T-cell (primary cell): ENCODE measurements around the gene HOXD9. TPM values are rescaled to one million over a fixed set of nuclear protein-coding genes. Genes with fewer than 3 reads are reported as not detected.

Experiments
- ATAC-seq, 4 experiments: fragments of 200-7000 bp in 3 of 4; fragments of 150-1000 bp in 1 of 4; cut with Tn5 transposase; replicated peaks in 1 of 4; 1 replicate in 3 of 4; 2 replicates in 1 of 4; pipeline ENCODE4 v1.10.0; 2021; ENCODE audit warnings: moderate library complexity in 3 of 4, mild to moderate bottlenecking in 2 of 4, moderate number of reproducible peaks in 1 of 4
- CTCF ChIA-PET, 2 donors: fragments of 300-600 bp; sonication (Branson Sonifier 250); formaldehyde crosslinking; loops; one replicate each; lab custom pipeline; 2022; ENCODE audit warnings: antibody characterized with exemption in 2 of 2; lab: Charles Lee
- POLR2A ChIA-PET, 2 donors: fragments of 300-600 bp; sonication (Branson Sonifier 250); formaldehyde crosslinking; loops; one replicate each; lab custom pipeline; 2022; ENCODE audit warnings: antibody characterized with exemption in 2 of 2; lab: Charles Lee
- DNase-seq, 35 experiments: peaks; one replicate each; pipeline versions ENCODE4 v3.0.0 to v3.0.0-alpha.2; 2013 to 2023
- H3K27ac ChIP-seq: one replicate; pipeline ENCODE4 v1.5.1; 2013; ENCODE audit warnings: low read length
- H3K27me3 ChIP-seq, 2 experiments: replicated peaks in 1 of 2; 1 replicate in 1 of 2; 2 replicates in 1 of 2; pipeline versions ENCODE4 v1.6.1 to v1.7.0; 2013; ENCODE audit warnings: low read length in 1 of 2, mixed read lengths in 1 of 2; ENCODE audit not compliant: control insufficient read depth in 2 of 2, insufficient read depth in 2 of 2; ENCODE audit errors: extremely low read depth in 1 of 2
- H3K36me3 ChIP-seq, 2 donors: 1 replicate in 1 of 2; 2 replicates in 1 of 2; pipeline versions ENCODE4 v1.6.1 to v1.7.0; 2013; ENCODE audit warnings: low read length in 1 of 2; ENCODE audit not compliant: control insufficient read depth in 2 of 2, insufficient read depth in 1 of 2; ENCODE audit errors: extremely low read depth in 1 of 2
- H3K4me1 ChIP-seq, 2 experiments: 1 replicate in 1 of 2; 2 replicates in 1 of 2; pipeline versions ENCODE4 v1.6.1 to v1.7.0; 2013; ENCODE audit warnings: low read length in 2 of 2, mixed read lengths in 1 of 2; ENCODE audit not compliant: insufficient read depth in 2 of 2, control insufficient read depth in 1 of 2; ENCODE audit errors: extremely low read depth in 1 of 2
- H3K4me3 ChIP-seq, 2 donors: 1 replicate in 1 of 2; 2 replicates in 1 of 2; pipeline versions ENCODE4 v1.5.1 to v1.7.0; 2013; ENCODE audit warnings: mild to moderate bottlenecking in 2 of 2, low read length in 1 of 2, moderate library complexity in 1 of 2; ENCODE audit not compliant: control insufficient read depth in 1 of 2; ENCODE audit errors: extremely low read depth in 1 of 2
- H3K9me3 ChIP-seq: 2 replicates; pipeline ENCODE4 v1.7.0; 2013
- H3K27ac Mint-ChIP-seq, 2 donors: one replicate each; pipeline ENCODE4 v1.8.0; 2020 to 2021; ENCODE audit warnings: mild to moderate bottlenecking in 2 of 2, mixed read lengths in 2 of 2
- H3K27me3 Mint-ChIP-seq, 2 donors: one replicate each; pipeline ENCODE4 v1.8.0; 2021 to 2022; ENCODE audit warnings: mixed read lengths in 2 of 2
- H3K36me3 Mint-ChIP-seq: one replicate; pipeline ENCODE4 v1.8.0; 2021; ENCODE audit warnings: mixed read lengths
- H3K4me1 Mint-ChIP-seq, 3 donors: one replicate each; pipeline ENCODE4 v1.8.0; 2020 to 2022; ENCODE audit warnings: mixed read lengths in 3 of 3, mild to moderate bottlenecking in 1 of 3
- H3K4me3 Mint-ChIP-seq, 3 donors: one replicate each; pipeline ENCODE4 v1.8.0; 2020 to 2022; ENCODE audit warnings: mild to moderate bottlenecking in 3 of 3, mixed read lengths in 3 of 3, moderate library complexity in 3 of 3
- H3K9me3 Mint-ChIP-seq, 3 donors: one replicate each; pipeline ENCODE4 v1.8.0; 2020 to 2022; ENCODE audit warnings: mixed read lengths in 3 of 3
- WGBS: methylation state at CpG from one replicate; pipeline ENCODE4 v1.1.5; 2013; ENCODE audit warnings: missing lambda C conversion rate; ENCODE audit not compliant: insufficient coverage; 5-methylcytosine and 5-hydroxymethylcytosine counted together
- total RNA-seq, 35 experiments: library from RNA in 6 of 35; stranded (reverse) in 6 of 35; fragments of 120-200 nt in 1 of 35; gene quantifications; one replicate each; pipeline versions ENCODE4 v1.2.1 to v1.2.4 and lab custom pipeline; 2013 to 2026

The HOXD9 gene
- total RNA-seq, 5 donors from 2014 or later (not counting 1 experiment from before 2014, with no cell fraction given) = 0.13 to 0.15 TPM; not detected in 3

DNA sequence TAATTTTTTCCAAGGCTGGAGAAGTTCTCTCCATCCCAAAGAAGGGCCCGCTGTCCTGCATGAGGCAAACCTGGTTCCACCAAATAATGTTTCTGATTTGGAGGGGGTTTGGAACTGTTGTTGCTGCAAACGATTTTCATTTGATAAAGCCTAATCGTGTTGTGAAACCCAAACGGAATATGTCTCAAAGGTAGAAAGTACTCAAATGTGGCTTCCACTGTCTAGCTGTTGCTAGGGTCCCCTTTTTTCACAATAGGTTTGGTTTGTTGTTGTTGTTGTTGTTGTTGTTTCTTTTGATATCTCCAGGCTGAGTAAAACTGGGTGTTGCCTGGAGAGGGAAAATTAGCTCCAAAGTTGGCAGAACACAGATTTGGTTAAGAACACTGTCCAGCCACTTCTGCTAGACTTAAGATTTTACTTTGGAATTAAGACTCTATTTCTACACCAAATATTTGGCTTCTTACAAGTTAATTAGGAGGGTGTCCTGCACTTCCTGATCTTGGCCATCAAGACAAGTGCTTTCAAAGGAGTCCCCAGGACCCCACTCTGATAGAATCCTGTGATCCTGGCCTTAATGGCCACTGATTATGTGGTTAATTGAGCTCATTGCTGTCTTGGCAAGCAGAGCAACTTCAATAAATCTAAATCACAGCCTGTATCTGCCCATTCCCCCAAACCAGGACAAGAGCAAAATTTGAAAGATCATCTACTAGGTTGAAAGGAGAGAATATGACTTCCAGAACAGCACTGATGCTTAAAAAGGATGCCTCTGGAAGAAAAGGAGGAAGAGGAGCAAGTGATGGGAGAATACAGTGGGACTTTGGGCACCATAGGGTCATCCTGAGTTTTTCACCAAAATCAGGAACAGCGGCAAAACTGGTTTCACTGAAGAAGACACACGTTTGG, 33.3 kb upstream of the HOXD9 start:
- Mint-ChIP-seq H3K4me1 (peaks cover 22 to 23% (median 23%) of the 10 kb centered on the region in 3 donors), H3K4me3 (no peak overlapping the region), H3K9me3 (peaks cover 3 to 7% (median 4%) of the 10 kb centered on the region in 3 donors), H3K27me3 (peaks cover 73 to 91% of the 10 kb centered on the region in 2 donors), H3K27ac (no peak overlapping the region), H3K36me3 (no peaks in the 10 kb centered on the region)
- Histone ChIP-seq H3K27me3 (peaks cover 46 to 78% of the 10 kb centered on the region in 2 experiments), H3K36me3 (no peaks in the 10 kb centered on the region), H3K4me3 (no peak overlapping the region), H3K9me3 (peaks cover 2% of the 10 kb centered on the region), H3K4me1 (peaks cover 0 to 31% of the 10 kb centered on the region in 2 experiments), H3K27ac (no peak overlapping the region)
- DNase-seq (no peak), ATAC-seq (no peak)
- 0% methylated on average over 1 of the region's 6 CpGs for WGBS
- POLR2A ChIA-PET = no interaction called here
- CTCF ChIA-PET = interaction anchor here (0.5 to 1.7 kb wide), 3 partner anchors 9 to 1747 kb away, joined by 3 to 4 read pairs (median 3); no protein-coding TSS in a partner anchor

DNA sequence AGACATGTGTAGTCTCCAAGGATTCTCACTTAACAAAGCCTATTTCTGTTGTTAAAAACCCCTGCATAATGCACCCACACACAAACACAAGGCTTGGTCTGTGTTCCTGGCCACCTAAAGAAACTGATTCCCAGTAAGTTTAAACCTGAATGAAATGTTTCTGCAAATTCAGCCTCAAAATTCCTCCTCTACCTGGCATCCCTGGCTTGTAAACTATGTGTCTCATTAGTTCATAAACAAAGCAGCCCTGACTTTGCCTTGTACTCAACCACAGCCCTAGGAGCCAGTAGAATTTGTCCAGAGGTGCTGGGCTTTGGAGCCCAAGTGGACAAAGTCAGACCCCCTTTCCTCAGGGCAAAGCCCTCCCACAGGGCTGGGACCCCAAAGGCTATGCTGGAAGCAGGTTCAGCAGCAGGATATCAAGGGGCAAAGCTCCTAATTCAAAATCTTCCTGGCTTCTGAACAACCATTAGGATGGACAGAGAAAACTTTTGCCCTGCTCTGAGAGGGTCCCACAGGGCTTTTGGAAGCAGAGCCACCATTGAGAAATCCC, 32.6 kb upstream of the HOXD9 start:
- ChIA-PET CTCF (interaction anchor here (0.5 to 1.7 kb wide), 2 partner anchors 839 to 1747 kb away, joined by 3 to 4 read pairs; no protein-coding TSS in a partner anchor), POLR2A (no interaction called here)
- no peak overlapping the region for H3K4me3 Mint-ChIP-seq
- no peaks in the 10 kb centered on the region for H3K36me3 Mint-ChIP-seq
- H3K27ac ChIP-seq = no peak overlapping the region
- H3K9me3 ChIP-seq = peaks cover 2% of the 10 kb centered on the region
- H3K4me1 ChIP-seq = peaks cover 0 to 27% of the 10 kb centered on the region in 2 experiments
- H3K9me3 Mint-ChIP-seq = peaks cover 3 to 7% (median 4%) of the 10 kb centered on the region in 3 donors
- peaks cover 22 to 23% (median 23%) of the 10 kb centered on the region in 3 donors for H3K4me1 Mint-ChIP-seq
- no peak for ATAC-seq
- DNase-seq = no peak
- H3K4me3 ChIP-seq = no peak overlapping the region
- no peaks in the 10 kb centered on the region for H3K36me3 ChIP-seq
- H3K27ac Mint-ChIP-seq = no peak overlapping the region
- H3K27me3 ChIP-seq = peaks cover 47 to 76% of the 10 kb centered on the region in 2 experiments
- peaks cover 74 to 91% of the 10 kb centered on the region in 2 donors for H3K27me3 Mint-ChIP-seq

DNA sequence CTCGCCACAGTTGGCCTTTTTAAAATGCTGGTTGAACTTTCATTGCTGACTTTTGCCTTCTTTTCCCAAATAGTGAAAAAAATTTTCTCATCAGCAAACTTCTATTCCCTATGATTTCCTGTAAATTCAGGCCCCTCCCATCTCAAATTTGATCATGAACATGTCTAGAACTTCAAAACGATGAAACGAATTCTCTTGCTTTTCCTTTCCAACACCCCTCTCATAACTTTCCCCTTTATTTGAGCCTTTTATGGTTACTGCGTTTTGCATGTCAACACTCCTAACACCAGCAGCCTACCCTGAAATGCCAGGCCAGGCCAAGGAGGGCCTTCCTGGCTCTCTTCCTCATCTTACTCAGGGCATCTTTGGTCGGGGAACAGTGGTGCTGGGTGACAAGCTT, 31.7 kb upstream of the HOXD9 start:
- ATAC-seq (no peak), DNase-seq (peak in 1 of 35 experiments; percentile 17)
- no peak overlapping the region for H3K27ac Mint-ChIP-seq
- 33% methylated on average over 4 of the region's 5 CpGs for WGBS
- no peaks in the 10 kb centered on the region for H3K36me3 Mint-ChIP-seq
- H3K27me3 Mint-ChIP-seq = peaks cover 80 to 91% of the 10 kb centered on the region in 2 donors
- Histone ChIP-seq H3K27me3 (peaks cover 50 to 72% of the 10 kb centered on the region in 2 experiments), H3K4me3 (no peak overlapping the region), H3K27ac (no peak overlapping the region), H3K36me3 (no peaks in the 10 kb centered on the region), H3K4me1 (peaks cover 0 to 22% of the 10 kb centered on the region in 2 experiments), H3K9me3 (peaks cover 2% of the 10 kb centered on the region)
- H3K9me3 Mint-ChIP-seq = peaks cover 3 to 7% (median 4%) of the 10 kb centered on the region in 3 donors
- no peak overlapping the region for H3K4me3 Mint-ChIP-seq
- ChIA-PET CTCF (no interaction called here), POLR2A (no interaction called here)
- peaks cover 22 to 23% (median 23%) of the 10 kb centered on the region in 3 donors for H3K4me1 Mint-ChIP-seq

DNA sequence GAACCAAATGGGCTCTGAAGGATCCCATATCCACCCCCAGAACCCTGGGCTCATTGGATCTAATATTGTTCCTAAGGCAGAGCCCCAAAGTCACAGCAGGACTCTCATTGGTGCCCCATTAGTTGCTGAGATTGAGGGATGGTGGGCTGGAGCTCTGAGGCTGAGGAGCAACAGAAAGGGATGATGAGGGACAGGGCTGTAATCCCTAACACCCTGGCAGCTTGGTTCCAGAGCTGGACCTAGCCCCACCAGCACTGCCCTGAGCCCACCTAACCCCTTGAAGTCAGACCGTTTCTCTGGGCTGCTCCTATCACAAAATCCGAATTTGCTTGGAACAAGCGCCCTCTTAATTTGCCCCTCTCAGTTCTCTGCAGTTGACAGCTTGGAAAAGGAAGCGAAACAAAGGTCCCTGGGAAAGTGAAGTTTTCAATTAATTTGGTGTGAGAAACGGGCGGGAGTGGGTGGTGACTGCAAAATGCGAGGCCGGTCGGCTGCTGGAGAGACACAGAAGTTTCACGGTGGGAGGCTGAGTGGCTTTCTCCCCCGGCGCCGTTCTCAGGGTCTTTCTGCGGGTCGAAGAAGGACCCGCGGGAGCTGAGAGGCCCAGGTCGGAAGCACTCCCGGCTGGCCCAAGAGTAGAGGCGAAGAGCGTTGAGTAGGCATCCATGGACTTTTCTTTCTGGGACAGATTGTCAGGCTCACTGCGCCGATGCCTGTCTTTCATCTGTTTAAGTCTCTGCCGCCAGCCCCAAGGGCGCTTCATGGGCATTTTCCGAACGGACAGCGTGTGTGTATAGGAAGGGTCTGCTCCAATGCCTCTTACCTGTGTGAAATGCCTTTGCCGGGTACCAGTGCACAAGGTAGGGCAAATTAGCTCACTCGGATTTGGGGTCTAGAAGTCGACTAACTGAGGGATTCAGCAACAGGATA, 30.9 kb upstream of the HOXD9 start:
- Mint-ChIP-seq H3K9me3 (peaks cover 3 to 4% (median 4%) of the 10 kb centered on the region in 3 donors), H3K4me3 (peak overlapping the region; percentile 11 to 68 (median 14)), H3K27me3 (peaks cover 84 to 92% of the 10 kb centered on the region in 2 donors), H3K27ac (peak overlapping the region in 1 of 2 donors; percentile 2), H3K36me3 (no peaks in the 10 kb centered on the region), H3K4me1 (peaks cover 26 to 28% (median 26%) of the 10 kb centered on the region in 3 donors)
- 7% methylated on average over 28 of the region's 31 CpGs for WGBS
- Histone ChIP-seq H3K4me1 (peaks cover 0 to 23% of the 10 kb centered on the region in 2 experiments), H3K27ac (no peak overlapping the region), H3K4me3 (no peak overlapping the region), H3K36me3 (no peaks in the 10 kb centered on the region), H3K27me3 (peaks cover 43 to 66% of the 10 kb centered on the region in 2 experiments), H3K9me3 (peaks cover 2% of the 10 kb centered on the region)
- ATAC-seq = no peak
- DNase-seq = peak in 2 of 35 experiments; percentile 9 to 12
- POLR2A ChIA-PET = no interaction called here
- CTCF ChIA-PET = interaction anchor here (0.6 kb wide), 2 partner anchors 381 to 497 kb away, joined by 3 to 5 read pairs; no protein-coding TSS in a partner anchor

DNA sequence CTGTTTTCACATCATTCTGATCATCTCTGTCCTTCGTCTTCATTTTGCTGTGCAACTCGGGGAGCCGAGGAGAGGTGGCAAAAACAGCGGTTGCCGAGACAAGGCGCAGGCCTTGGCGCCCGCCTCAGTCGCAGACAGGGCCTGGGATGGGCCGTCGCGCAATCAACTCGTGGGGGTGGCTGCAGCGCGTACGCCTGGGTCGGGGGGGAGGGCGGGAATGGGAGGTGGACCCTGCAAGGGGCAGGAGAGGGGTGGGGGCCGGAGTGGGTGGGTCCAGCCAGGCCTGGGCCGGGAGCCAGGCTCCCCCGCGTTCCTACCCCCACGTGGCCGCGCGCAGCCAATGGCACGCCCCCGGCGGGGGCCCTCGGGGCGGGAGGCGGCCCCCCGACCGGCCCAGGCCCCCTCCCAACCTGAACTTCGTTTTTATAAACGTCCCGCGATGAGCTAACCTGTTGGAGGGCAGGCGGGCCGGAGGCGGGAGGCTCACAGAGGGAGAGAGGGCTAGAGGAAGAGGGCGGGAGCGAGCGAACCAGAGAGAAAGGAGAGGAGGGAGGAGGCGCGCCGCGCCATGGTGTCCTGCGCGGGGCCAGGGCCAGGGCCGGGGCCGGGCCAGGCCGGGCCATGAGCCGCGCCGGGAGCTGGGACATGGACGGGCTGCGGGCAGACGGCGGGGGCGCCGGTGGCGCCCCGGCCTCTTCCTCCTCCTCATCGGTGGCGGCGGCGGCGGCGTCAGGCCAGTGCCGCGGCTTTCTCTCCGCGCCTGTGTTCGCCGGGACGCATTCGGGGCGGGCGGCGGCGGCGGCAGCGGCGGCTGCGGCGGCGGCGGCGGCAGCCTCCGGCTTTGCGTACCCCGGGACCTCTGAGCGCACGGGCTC, 30.0 kb upstream of the HOXD9 start, which contains the start of gene HOXD13:
TSS of gene HOXD13 (plus strand) at position 452 of the 875 bp plus-strand sequence. CDS start at position 622, 170 bp downstream.
- Mint-ChIP-seq H3K36me3 (no peaks in the 10 kb centered on the region), H3K27me3 (peaks cover 84 to 92% of the 10 kb centered on the region in 2 donors), H3K9me3 (peaks cover 0 to 3% (median 0%) of the 10 kb centered on the region in 3 donors), H3K27ac (peak within 1 kb of the TSS in 1 of 2 donors; percentile 71), H3K4me1 (peaks cover 35 to 36% (median 35%) of the 10 kb centered on the region in 3 donors), H3K4me3 (peak within 1 kb of the TSS; percentile 11 to 68 (median 14))
- ChIA-PET CTCF (interaction anchor here (0.6 kb wide), 2 partner anchors 380 to 496 kb away, joined by 3 to 5 read pairs; no protein-coding TSS in a partner anchor), POLR2A (no interaction called here)
- Histone ChIP-seq H3K27me3 (peaks cover 41 to 67% of the 10 kb centered on the region in 2 experiments), H3K27ac (no peak within 1 kb of the TSS), H3K4me1 (peaks cover 8 to 32% of the 10 kb centered on the region in 2 experiments), H3K9me3 (peaks cover under 1% of the 10 kb centered on the region), H3K4me3 (peak within 1 kb of the TSS in 1 of 2 donors; percentile 39), H3K36me3 (no peaks in the 10 kb centered on the region)
- whole genome bisulfite sequencing = 5% methylated on average over 66 of the region's 95 CpGs
- ATAC-seq (peak in 1 of 4 experiments; percentile 28), DNase-seq (peak in 2 of 35 experiments; percentile 12 to 16)
